Measurements from ENCODE around the gene MYO5A. TPM values are rescaled to one million over a fixed set of nuclear protein-coding genes. Genes with fewer than 3 reads are reported as not detected.

The MYO5A gene
- total RNA-seq, 1 experiment from 2014 or later, result 29.2 TPM

DNA sequence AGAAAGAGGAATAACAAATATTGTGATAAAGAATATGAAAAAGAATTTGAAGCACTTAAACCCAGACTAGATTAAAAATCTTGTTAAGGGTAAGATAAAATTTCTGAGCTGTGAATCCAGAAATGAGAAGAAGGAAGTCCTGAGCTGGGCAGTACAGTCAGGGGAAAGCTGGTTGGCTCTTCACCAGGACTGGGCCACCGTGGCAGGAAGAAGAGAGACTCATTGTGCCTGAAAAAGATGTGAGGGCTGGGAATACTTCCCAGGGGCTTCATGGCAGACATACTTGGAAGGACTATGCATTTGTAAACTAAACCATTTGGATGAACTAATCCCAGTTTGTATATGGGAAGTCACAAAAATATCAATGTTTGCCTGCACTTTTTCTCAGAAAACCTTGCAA lies 204.6 kb downstream of the MYO5A start:
- Mint-ChIP-seq H3K4me1 (no peaks in the 10 kb centered on the region), H3K36me3 (peaks cover 21% of the 10 kb centered on the region), H3K9me3 (no peaks in the 10 kb centered on the region), H3K27ac (no peak overlapping the region), H3K27me3 (ENCODE audit: low read depth) (no peaks in the 10 kb centered on the region), H3K4me3 (no peak overlapping the region)
- ChIA-PET CTCF (interaction anchor here (0.8 to 1.2 kb wide), 3 partner anchors 13 to 411 kb away, joined by 3 to 4 read pairs (median 3); no protein-coding TSS in a partner anchor), POLR2A (interaction anchor here (1.0 kb wide), 1 partner anchor 36 kb away, joined by 4 read pairs; no protein-coding TSS in a partner anchor)
- TF ChIP-seq ZBTB21 (CRISPR knock-in tag; IDR thresholded peaks at IDR 0.05; ENCODE audit: borderline replicate concordance) (no peak), NR3C1 (CRISPR knock-in tag; conservative IDR thresholded peaks at IDR 0.05; ENCODE audit: low read depth) (no peak), CTCF (IDR thresholded peaks at IDR 0.05) (no peak), ZNF138 (CRISPR knock-in tag; conservative IDR thresholded peaks at IDR 0.05) (no peak), ZNF416 (CRISPR knock-in tag; IDR thresholded peaks at IDR 0.05) (no peak), ZNF317 (CRISPR knock-in tag; IDR thresholded peaks at IDR 0.05; ENCODE audit: borderline replicate concordance, low read depth) (no peak), HMGXB4 (CRISPR knock-in tag; IDR thresholded peaks at IDR 0.05) (no peak), SMAD3 (CRISPR knock-in tag; IDR thresholded peaks at IDR 0.05; ENCODE audit: borderline replicate concordance) (no peak), JAZF1 (CRISPR knock-in tag; IDR thresholded peaks at IDR 0.05) (no peak)
- TF ChIP-seq, protein P1, sequence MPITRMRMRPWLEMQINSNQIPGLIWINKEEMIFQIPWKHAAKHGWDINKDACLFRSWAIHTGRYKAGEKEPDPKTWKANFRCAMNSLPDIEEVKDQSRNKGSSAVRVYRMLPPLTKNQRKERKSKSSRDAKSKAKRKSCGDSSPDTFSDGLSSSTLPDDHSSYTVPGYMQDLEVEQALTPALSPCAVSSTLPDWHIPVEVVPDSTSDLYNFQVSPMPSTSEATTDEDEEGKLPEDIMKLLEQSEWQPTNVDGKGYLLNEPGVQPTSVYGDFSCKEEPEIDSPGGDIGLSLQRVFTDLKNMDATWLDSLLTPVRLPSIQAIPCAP (CRISPR knock-in tag; IDR thresholded peaks at IDR 0.05), result no peak
- TF ChIP-seq, protein P2, sequence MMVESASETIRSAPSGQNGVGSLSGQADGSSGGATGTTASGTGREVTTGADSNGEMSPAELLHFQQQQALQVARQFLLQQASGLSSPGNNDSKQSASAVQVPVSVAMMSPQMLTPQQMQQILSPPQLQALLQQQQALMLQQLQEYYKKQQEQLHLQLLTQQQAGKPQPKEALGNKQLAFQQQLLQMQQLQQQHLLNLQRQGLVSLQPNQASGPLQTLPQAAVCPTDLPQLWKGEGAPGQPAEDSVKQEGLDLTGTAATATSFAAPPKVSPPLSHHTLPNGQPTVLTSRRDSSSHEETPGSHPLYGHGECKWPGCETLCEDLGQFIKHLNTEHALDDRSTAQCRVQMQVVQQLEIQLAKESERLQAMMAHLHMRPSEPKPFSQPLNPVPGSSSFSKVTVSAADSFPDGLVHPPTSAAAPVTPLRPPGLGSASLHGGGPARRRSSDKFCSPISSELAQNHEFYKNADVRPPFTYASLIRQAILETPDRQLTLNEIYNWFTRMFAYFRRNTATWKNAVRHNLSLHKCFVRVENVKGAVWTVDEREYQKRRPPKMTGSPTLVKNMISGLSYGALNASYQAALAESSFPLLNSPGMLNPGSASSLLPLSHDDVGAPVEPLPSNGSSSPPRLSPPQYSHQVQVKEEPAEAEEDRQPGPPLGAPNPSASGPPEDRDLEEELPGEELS (CRISPR knock-in tag; IDR thresholded peaks at IDR 0.05), result no peak
- DNase-seq (ENCODE audit: low spot score), result no peak
- no peak for ATAC-seq

- peak overlapping the region; percentile 71 for H3K27ac Mint-ChIP-seq
- no peak overlapping the region for H3K4me3 Mint-ChIP-seq
- no peak for TF ChIP-seq NR2C2 (CRISPR knock-in tag; IDR thresholded peaks at IDR 0.05)
- no peak for TF ChIP-seq ZNF121 (CRISPR knock-in tag; IDR thresholded peaks at IDR 0.05)
- H3K4me1 Mint-ChIP-seq, result no peaks in the 10 kb centered on the region
- no peaks in the 10 kb centered on the region for H3K27me3 Mint-ChIP-seq (ENCODE audit: low read depth)
- H3K36me3 Mint-ChIP-seq, result peaks cover 33% of the 10 kb centered on the region
- POLR2A ChIA-PET, result interaction anchor here (0.6 kb wide), 1 partner anchor 36 kb away, joined by 5 read pairs; no protein-coding TSS in a partner anchor
- ATAC-seq (no peak), DNase-seq (ENCODE audit: low spot score) (no peak)
- CTCF ChIA-PET, result no interaction called here
- H3K9me3 Mint-ChIP-seq, result no peaks in the 10 kb centered on the region
These were observed 209.8 kb downstream of the MYO5A start for GRCh38 chr15:52318729-52319500.

DNA sequence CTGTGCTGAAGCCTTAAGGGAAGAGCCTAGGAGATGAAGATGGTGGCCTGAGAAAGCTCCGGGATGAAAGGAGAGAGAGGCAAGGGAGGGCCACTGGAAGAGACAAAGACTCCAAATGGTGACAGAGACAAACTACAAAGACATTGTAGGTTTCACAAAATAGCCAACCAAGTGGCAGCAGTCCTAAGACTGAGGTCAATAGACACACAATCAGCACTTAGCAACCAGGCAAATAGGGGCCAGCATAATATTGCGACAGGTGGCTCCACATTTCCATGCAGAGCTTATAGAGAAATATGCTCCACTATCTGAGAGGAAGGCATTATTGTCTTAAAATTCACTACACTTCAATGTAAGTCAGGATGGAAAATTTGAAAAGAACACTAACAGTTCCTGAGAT lies 211.0 kb downstream of the MYO5A start:
- Mint-ChIP-seq H3K4me3 (no peak overlapping the region), H3K27me3 (ENCODE audit: low read depth) (no peaks in the 10 kb centered on the region), H3K4me1 (no peaks in the 10 kb centered on the region), H3K36me3 (peaks cover 33% of the 10 kb centered on the region), H3K27ac (no peak overlapping the region; the same call in 1 of the 2 replicates), H3K9me3 (no peaks in the 10 kb centered on the region)
- TF ChIP-seq, protein P1 (CRISPR knock-in tag; IDR thresholded peaks at IDR 0.05), result no peak
- TF ChIP-seq AR (CRISPR knock-in tag; IDR thresholded peaks at IDR 0.05), result no peak
- ATAC-seq (no peak), DNase-seq (ENCODE audit: low spot score) (no peak)
- ChIA-PET CTCF (interaction anchor here (0.7 kb wide), 3 partner anchors 100 to 1145 kb away, joined by 4 read pairs; no protein-coding TSS in a partner anchor), POLR2A (no interaction called here)
